HCT116 (cell line): Measurements from ENCODE around the gene CFAP61. TPM values are rescaled to one million over a fixed set of nuclear protein-coding genes. Genes with fewer than 3 reads are reported as not detected.

Source experiments
- ATAC-seq: fragments of 200-7000 bp; cut with Tn5 transposase; 2 replicates; pipeline ENCODE4 v1.9.1; 2020; ENCODE audit warnings: mild to moderate bottlenecking, moderate library complexity
- BruUV-seq: library from RNA; stranded (reverse); fragments of 400-500 nt; replicated peaks from 2 replicates; lab custom pipeline; 2021; lab: Mats Ljungman, UMichigan
- CTCF ChIA-PET: fragments of 300-600 bp; sonication (Branson Sonifier 250); formaldehyde crosslinking; loops from one replicate; lab custom pipeline; 2021; ENCODE audit warnings: antibody characterized with exemption; lab: Charles Lee
- POLR2A ChIA-PET: fragments of 300-600, 350-600 bp; sonication (Branson Sonifier 250); formaldehyde crosslinking; loops from one replicate; lab custom pipeline; 2021; ENCODE audit warnings: antibody characterized with exemption; lab: Charles Lee
- RAD21 ChIA-PET, 2 experiments: fragments of 300-600 bp; sonication (Branson Sonifier 250); formaldehyde crosslinking; loops; one replicate each; lab custom pipeline; 2023; ENCODE audit warnings: low total read pairs in 2 of 2; ENCODE audit not compliant: uncharacterized antibody in 2 of 2, unreplicated experiment in 2 of 2, low non-redundant PET in 1 of 2; lab: Charles Lee
- DNase-seq: peaks from one replicate; pipeline ENCODE4 v3.0.0-alpha.2; 2010; ENCODE audit warnings: low read depth, low spot score
- H2AFZ ChIP-seq: fragments of 200-600 bp; shearing (Covaris generic), sonication (generic); 2 replicates; pipeline ENCODE4 v1.6.1; 2017; ENCODE audit warnings: low read depth, mixed run types, mixed read lengths, antibody characterized with exemption, low read length; ENCODE audit not compliant: poor library complexity, severe bottlenecking
- H3K27ac ChIP-seq: 2 replicates; pipeline ENCODE4 v1.5.1; 2012; ENCODE audit warnings: low read depth, low read length
- H3K27me3 ChIP-seq: fragments of 200-600 bp; sonication (generic); 2 replicates; pipeline ENCODE4 v1.6.1; 2016; ENCODE audit warnings: mixed run types, low read length, mixed read lengths; ENCODE audit not compliant: insufficient read depth
- H3K36me3 ChIP-seq, 2 experiments: fragments of 200-500 bp in 1 of 2; fragments of 200-600 bp in 1 of 2; sonication (Bioruptor generic) in 1 of 2; sonication (generic) in 1 of 2; 2 replicates each; pipeline versions ENCODE4 v1.5.1 to v1.6.1; 2014 to 2016; ENCODE audit warnings: low read length in 2 of 2, inconsistent platforms in 1 of 2, mixed read lengths in 1 of 2, mixed run types in 1 of 2; ENCODE audit not compliant: insufficient read depth in 2 of 2, control insufficient read depth in 1 of 2
- H3K4me1 ChIP-seq, 2 experiments: fragments of 200-600 bp in 1 of 2; sonication (generic) in 1 of 2; 2 replicates each; pipeline versions ENCODE4 v1.5.1 to v1.6.1; 2012 to 2017; ENCODE audit warnings: low read length in 2 of 2, inconsistent platforms in 1 of 2, mild to moderate bottlenecking in 1 of 2, mixed read lengths in 1 of 2, mixed run types in 1 of 2, moderate library complexity in 1 of 2; ENCODE audit not compliant: insufficient read depth in 2 of 2, control insufficient read depth in 1 of 2
- H3K4me2 ChIP-seq: fragments of 200-600 bp; sonication (generic); 2 replicates; pipeline ENCODE4 v1.6.1; 2017; ENCODE audit warnings: mixed run types, low read length, mixed read lengths
- H3K4me3 ChIP-seq, 2 experiments: fragments of 200-600 bp in 1 of 2; sonication (generic) in 1 of 2; replicated peaks in 1 of 2; 2 replicates each; pipeline ENCODE4 v1.5.1; 2011 to 2016; ENCODE audit warnings: low read length in 2 of 2, control low read depth in 1 of 2, low read depth in 1 of 2, mild to moderate bottlenecking in 1 of 2, mixed read lengths in 1 of 2, mixed run types in 1 of 2
- H3K79me2 ChIP-seq: fragments of 200-600 bp; sonication (generic); 2 replicates; pipeline ENCODE4 v1.6.1; 2017; ENCODE audit warnings: mild to moderate bottlenecking, mixed run types, low read length, moderate library complexity, mixed read lengths; ENCODE audit not compliant: insufficient read depth
- H3K9ac ChIP-seq: fragments of 200-600 bp; sonication (generic); 2 replicates; pipeline ENCODE4 v1.6.1; 2016; ENCODE audit warnings: low read length, mixed read lengths
- H3K9me2 ChIP-seq: fragments of 200-600 bp; sonication (generic), shearing (Covaris generic); 2 replicates; pipeline ENCODE4 v1.6.1; 2017; ENCODE audit warnings: mixed run types, mild to moderate bottlenecking, moderate library complexity; ENCODE audit not compliant: insufficient read depth
- H3K9me3 ChIP-seq, 2 experiments: fragments of 200-500 bp in 1 of 2; fragments of 200-600 bp in 1 of 2; sonication (Bioruptor generic) in 1 of 2; sonication (generic) in 1 of 2; 2 replicates each; pipeline ENCODE4 v1.6.1; 2014 to 2017; ENCODE audit warnings: low read length in 2 of 2, mixed read lengths in 2 of 2, inconsistent platforms in 1 of 2, low read depth in 1 of 2, mild to moderate bottlenecking in 1 of 2, mixed run types in 1 of 2, moderate library complexity in 1 of 2; ENCODE audit not compliant: control insufficient read depth in 1 of 2, insufficient read depth in 1 of 2
- H4K20me1 ChIP-seq: fragments of 200-600 bp; sonication (generic), shearing (Covaris generic); 2 replicates; pipeline ENCODE4 v1.6.1; 2017; ENCODE audit warnings: mixed run types, mild to moderate bottlenecking, moderate library complexity; ENCODE audit not compliant: insufficient read depth
- CBX3 ChIP-seq: IDR thresholded peaks from 2 replicates; pipeline ENCODE4 v1.6.1; 2012; ENCODE audit warnings: low read depth
- EGR1 ChIP-seq: IDR thresholded peaks from 2 replicates; pipeline ENCODE4 v1.6.1; 2012; ENCODE audit warnings: low read depth
- EZH2 ChIP-seq: fragments of 200-600 bp; sonication (generic); IDR thresholded peaks from 2 replicates; pipeline ENCODE4 v1.6.1; 2017; ENCODE audit warnings: antibody characterized with exemption, mixed run types
- JUND ChIP-seq: IDR thresholded peaks from 2 replicates; pipeline ENCODE4 v1.6.1; 2012
- POLR2AphosphoS5 ChIP-seq: IDR thresholded peaks from 2 replicates; pipeline ENCODE4 v1.6.1; 2011; ENCODE audit warnings: mild to moderate bottlenecking, low read depth, low read length, moderate library complexity
- RAD21 ChIP-seq: IDR thresholded peaks from 2 replicates; pipeline ENCODE4 v1.6.1; 2012; ENCODE audit warnings: low read depth, mild to moderate bottlenecking
- SIN3A ChIP-seq: IDR thresholded peaks from 2 replicates; pipeline ENCODE4 v1.6.1; 2012; ENCODE audit warnings: low read depth
- SP1 ChIP-seq: IDR thresholded peaks from 2 replicates; pipeline ENCODE4 v1.6.1; 2012; ENCODE audit warnings: low read depth
- TCF7L2 ChIP-seq: IDR thresholded peaks from 2 replicates; pipeline ENCODE4 v1.7.0; 2011; ENCODE audit warnings: borderline replicate concordance, inconsistent platforms; ENCODE audit not compliant: insufficient read depth, insufficient read length; ENCODE audit errors: extremely low read depth
- ZNF274 ChIP-seq: fragments of 200-500 bp; sonication (Bioruptor generic); IDR thresholded peaks from 2 replicates; pipeline ENCODE4 v1.6.1; 2014; ENCODE audit warnings: mild to moderate bottlenecking, low read depth, low read length, inconsistent platforms
- intact Hi-C: fragments of 100-400 bp; cut with micrococcal nuclease; formaldehyde crosslinking; loops from 2 replicates; pipeline ENCODE4 v1.10.0; 2022
- total RNA-seq: library from RNA; stranded (reverse); gene quantifications from one replicate; pipeline ENCODE4 v1.2.1, GENCODE V29; 2021; ENCODE audit not compliant: unreplicated experiment
- TF ChIP-seq, protein P1 (sequence below): IDR thresholded peaks from 2 replicates; pipeline ENCODE4 v1.6.1; 2012

The CFAP61 gene
- total RNA-seq, 1 experiment from 2014 or later: 1.7 TPM

- H3K9me3 ChIP-seq: no peaks in the 10 kb centered on the region
- H3K27me3 ChIP-seq: no peaks in the 10 kb centered on the region
- H3K79me2 ChIP-seq: no peaks in the 10 kb centered on the region
- no peak overlapping the region for H3K9ac ChIP-seq
- no peaks in the 10 kb centered on the region for H3K4me1 ChIP-seq
- no peak for DNase-seq
- POLR2A ChIA-PET: no interaction called here
- no peaks in the 10 kb centered on the region for H4K20me1 ChIP-seq
- RAD21 ChIA-PET: no interaction called here
- BruUV-seq: no TSS peak
- H3K27ac ChIP-seq: no peak overlapping the region
- ATAC-seq: no peak
- CTCF ChIA-PET: no interaction called here
- no peaks in the 10 kb centered on the region for H3K9me2 ChIP-seq
- no peak overlapping the region for H3K4me3 ChIP-seq
- no peak overlapping the region for H2AFZ ChIP-seq
- intact Hi-C loops: no loop called here
- TF ChIP-seq ZNF274: no peak
- TF ChIP-seq, all 23 proteins: peak for 0
- H3K36me3 ChIP-seq: no peaks in the 10 kb centered on the region
- H3K4me2 ChIP-seq: no peak overlapping the region
These were observed 352.3 kb downstream of the CFAP61 start for GRCh38 chr20:20404633-20405032.

DNA sequence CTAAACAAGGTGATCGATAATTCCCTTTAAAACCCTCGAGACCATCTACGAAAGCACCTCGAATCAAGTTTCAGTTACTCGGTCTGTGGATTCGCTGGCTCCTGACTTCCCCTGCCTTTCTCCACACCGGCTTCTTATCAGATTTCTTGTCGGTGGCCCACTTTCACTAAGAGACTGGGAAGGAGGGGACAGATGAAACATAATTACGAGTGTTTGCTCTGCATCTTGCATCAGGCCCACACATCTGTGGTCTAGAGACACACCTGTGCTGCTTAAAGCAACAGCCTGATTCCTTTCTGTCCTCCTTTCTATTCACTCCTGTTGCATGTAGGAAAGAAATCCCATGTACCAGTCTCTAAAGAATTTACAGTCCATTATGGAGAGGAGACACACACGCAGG lies 353.3 kb downstream of the CFAP61 start:
- H4K20me1 ChIP-seq: no peaks in the 10 kb centered on the region
- no TSS peak for BruUV-seq
- H3K4me1 ChIP-seq: no peaks in the 10 kb centered on the region
- H3K4me3 ChIP-seq: no peak overlapping the region
- H3K9ac ChIP-seq: no peak overlapping the region
- H3K9me2 ChIP-seq: no peaks in the 10 kb centered on the region
- no peak for TF ChIP-seq EGR1
- TF ChIP-seq CBX3: no peak
- TF ChIP-seq, protein P1, sequence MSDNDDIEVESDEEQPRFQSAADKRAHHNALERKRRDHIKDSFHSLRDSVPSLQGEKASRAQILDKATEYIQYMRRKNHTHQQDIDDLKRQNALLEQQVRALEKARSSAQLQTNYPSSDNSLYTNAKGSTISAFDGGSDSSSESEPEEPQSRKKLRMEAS: no peak
- TF ChIP-seq EZH2: no peak
- TF ChIP-seq ZNF274: no peak
- TF ChIP-seq RAD21: no peak
- TF ChIP-seq SP1: no peak
- no peak for TF ChIP-seq POLR2AphosphoS5
- TF ChIP-seq TCF7L2: no peak
- no peak for TF ChIP-seq SIN3A
- TF ChIP-seq JUND: no peak
- TF ChIP-seq, all 23 proteins: peak for 0
- no peaks in the 10 kb centered on the region for H3K36me3 ChIP-seq
- POLR2A ChIA-PET: no interaction called here
- H3K27me3 ChIP-seq: no peaks in the 10 kb centered on the region
- ATAC-seq: no peak
- DNase-seq: no peak
- CTCF ChIA-PET: no interaction called here
- RAD21 ChIA-PET: no interaction called here
- intact Hi-C loops: no loop called here
- H3K4me2 ChIP-seq: no peak overlapping the region
- H3K27ac ChIP-seq: no peak overlapping the region
- no peaks in the 10 kb centered on the region for H3K9me3 ChIP-seq
- H2AFZ ChIP-seq: no peak overlapping the region
- no peaks in the 10 kb centered on the region for H3K79me2 ChIP-seq
